Astrocyte (in vitro differentiated cells and primary cell): ENCODE data around the gene ARL2BP. TPM values are rescaled to one million over a fixed set of nuclear protein-coding genes. Genes with fewer than 3 reads are reported as not detected.
A peak's percentile ranks its signal among the peaks of the same experiment; 100 is the strongest.

Source experiments
- DNase-seq: peaks from one replicate; pipeline ENCODE4 v3.0.0-alpha.2; 2010; ENCODE audit warnings: low read depth
- FAIRE-seq: peaks from 2 replicates; lab custom pipeline; 2011; peaks lifted over from hg19 to GRCh38; lab: Jason Lieb, UNC
- H2AFZ ChIP-seq: 2 replicates; pipeline ENCODE4 v1.6.0; 2012; ENCODE audit warnings: low read depth, low read length, inconsistent platforms
- H3K27ac ChIP-seq: 2 replicates; pipeline ENCODE4 v1.5.1; 2011; ENCODE audit warnings: low read depth, low read length, inconsistent platforms
- H3K27me3 ChIP-seq: 2 replicates; pipeline ENCODE4 v1.6.0; 2011; ENCODE audit warnings: low read length, inconsistent platforms; ENCODE audit not compliant: insufficient read depth
- H3K36me3 ChIP-seq: 2 replicates; pipeline ENCODE4 v1.5.1; 2011; ENCODE audit warnings: low read length, inconsistent platforms; ENCODE audit not compliant: insufficient read depth
- H3K4me1 ChIP-seq: 2 replicates; pipeline ENCODE4 v1.5.1; 2011; ENCODE audit warnings: low read length, inconsistent platforms; ENCODE audit not compliant: insufficient read depth
- H3K4me2 ChIP-seq: 2 replicates; pipeline ENCODE4 v1.6.0; 2012; ENCODE audit warnings: low read length, inconsistent platforms
- H3K4me3 ChIP-seq: 2 replicates; pipeline ENCODE4 v1.5.1; 2011; ENCODE audit warnings: low read depth, mild to moderate bottlenecking, low read length, inconsistent platforms; ENCODE audit not compliant: insufficient read depth
- H3K79me2 ChIP-seq: 2 replicates; pipeline ENCODE4 v1.6.0; 2012; ENCODE audit warnings: mild to moderate bottlenecking, low read length, inconsistent platforms; ENCODE audit not compliant: insufficient read depth
- H3K9ac ChIP-seq: 2 replicates; pipeline ENCODE4 v1.6.0; 2012; ENCODE audit warnings: mild to moderate bottlenecking, low read length, inconsistent platforms
- H3K9me3 ChIP-seq: 2 replicates; pipeline ENCODE4 v1.5.1; 2012; ENCODE audit warnings: low read depth, mild to moderate bottlenecking, low read length, inconsistent platforms; ENCODE audit not compliant: insufficient read depth
- H4K20me1 ChIP-seq: 2 replicates; pipeline ENCODE4 v1.6.0; 2012; ENCODE audit warnings: low read length, inconsistent platforms; ENCODE audit not compliant: insufficient read depth
- H3K27ac Mint-ChIP-seq: one replicate; pipeline ENCODE4 v1.8.0; 2021; ENCODE audit warnings: mild to moderate bottlenecking, mixed read lengths; ENCODE audit not compliant: unreplicated experiment
- H3K27me3 Mint-ChIP-seq: one replicate; pipeline ENCODE4 v1.8.0; 2021; ENCODE audit warnings: low read depth, mixed read lengths; ENCODE audit not compliant: unreplicated experiment
- H3K36me3 Mint-ChIP-seq: one replicate; pipeline ENCODE4 v1.8.0; 2021; ENCODE audit warnings: low read depth, mixed read lengths; ENCODE audit not compliant: unreplicated experiment
- H3K4me1 Mint-ChIP-seq: one replicate; pipeline ENCODE4 v1.8.0; 2021; ENCODE audit warnings: low read depth, mixed read lengths; ENCODE audit not compliant: unreplicated experiment
- H3K4me3 Mint-ChIP-seq: one replicate; pipeline ENCODE4 v1.8.0; 2021; ENCODE audit warnings: mild to moderate bottlenecking, moderate library complexity, mixed read lengths; ENCODE audit not compliant: unreplicated experiment
- H3K9me3 Mint-ChIP-seq: one replicate; pipeline ENCODE4 v1.8.0; 2021; ENCODE audit warnings: mild to moderate bottlenecking, mixed read lengths; ENCODE audit not compliant: unreplicated experiment
- CTCF ChIP-seq: IDR thresholded peaks from 2 replicates; pipeline ENCODE4 v1.5.1; 2011; ENCODE audit warnings: low read depth, mild to moderate bottlenecking, inconsistent platforms, low read length, moderate library complexity; ENCODE audit not compliant: insufficient read depth
- EZH2 ChIP-seq: IDR thresholded peaks from 2 replicates; pipeline ENCODE4 v1.6.1; 2012; ENCODE audit warnings: mild to moderate bottlenecking, low read length, inconsistent platforms; ENCODE audit not compliant: insufficient read depth
- total RNA-seq: library from RNA; stranded (reverse); gene quantifications from 2 replicates; pipeline ENCODE4 v1.2.1, GENCODE V29; 2021

The ARL2BP gene
- total RNA-seq, 1 donor from 2014 or later = 71.1 TPM

GRCh38 chr16:57244463-57244766 lies 644 bp upstream of the ARL2BP start:
- Mint-ChIP-seq H3K27ac (peak overlapping the region; percentile 90), H3K4me1 (no peaks in the 10 kb centered on the region), H3K36me3 (peaks cover 12% of the 10 kb centered on the region), H3K27me3 (no peaks in the 10 kb centered on the region), H3K9me3 (no peaks in the 10 kb centered on the region), H3K4me3 (peak overlapping the region; percentile 85)
- H3K79me2 ChIP-seq = peaks cover 12% of the 10 kb centered on the region
- H3K9ac ChIP-seq = peak overlapping the region; percentile 95
- peak overlapping the region; percentile 81 for H3K4me3 ChIP-seq
- H4K20me1 ChIP-seq = peaks cover 7% of the 10 kb centered on the region
- no peaks in the 10 kb centered on the region for H3K9me3 ChIP-seq
- FAIRE-seq = no peak
- no peaks in the 10 kb centered on the region for H3K27me3 ChIP-seq
- no peak for DNase-seq
- peaks cover 10% of the 10 kb centered on the region for H3K4me1 ChIP-seq
- peak overlapping the region; percentile 79 for H2AFZ ChIP-seq
- H3K36me3 ChIP-seq = peaks cover 19% of the 10 kb centered on the region
- TF ChIP-seq EZH2 = no peak
- no peak for TF ChIP-seq CTCF
- peak overlapping the region; percentile 77 for H3K27ac ChIP-seq
- peak overlapping the region; percentile 87 for H3K4me2 ChIP-seq

- Histone ChIP-seq H3K27me3 (no peaks in the 10 kb centered on the region), H3K27ac (peak overlapping the region; percentile 88), H3K9me3 (no peaks in the 10 kb centered on the region), H3K4me3 (peak overlapping the region; percentile 81), H2AFZ (peak overlapping the region; percentile 70), H4K20me1 (peaks cover 7% of the 10 kb centered on the region), H3K36me3 (peaks cover 26% of the 10 kb centered on the region), H3K79me2 (peaks cover 12% of the 10 kb centered on the region), H3K9ac (peak overlapping the region; percentile 95), H3K4me1 (peaks cover 10% of the 10 kb centered on the region), H3K4me2 (peak overlapping the region; percentile 87)
- Mint-ChIP-seq H3K36me3 (peaks cover 17% of the 10 kb centered on the region), H3K4me1 (no peaks in the 10 kb centered on the region), H3K27me3 (no peaks in the 10 kb centered on the region), H3K9me3 (no peaks in the 10 kb centered on the region), H3K4me3 (peak overlapping the region; percentile 90), H3K27ac (peak overlapping the region; percentile 21)
- DNase-seq = no peak
- TF ChIP-seq EZH2 (no peak), CTCF (no peak)
- FAIRE-seq = no peak
These were observed 534 bp downstream of the ARL2BP start for GRCh38 chr16:57245472-57246113.

GRCh38 chr16:57251352-57251751 lies 6.3 kb downstream of the ARL2BP start:
- no peak overlapping the region for H3K9ac ChIP-seq
- peaks cover 44% of the 10 kb centered on the region for H3K36me3 ChIP-seq
- H3K27me3 ChIP-seq = no peaks in the 10 kb centered on the region
- DNase-seq (no peak), FAIRE-seq (no peak)
- no peak overlapping the region for H3K4me3 ChIP-seq
- Mint-ChIP-seq H3K4me3 (no peak overlapping the region), H3K9me3 (no peaks in the 10 kb centered on the region), H3K4me1 (no peaks in the 10 kb centered on the region), H3K27ac (no peak overlapping the region), H3K36me3 (peaks cover 20% of the 10 kb centered on the region), H3K27me3 (no peaks in the 10 kb centered on the region)
- H4K20me1 ChIP-seq = peaks cover 7% of the 10 kb centered on the region
- no peak for TF ChIP-seq CTCF
- no peak for TF ChIP-seq EZH2
- no peaks in the 10 kb centered on the region for H3K79me2 ChIP-seq
- H3K4me1 ChIP-seq = no peaks in the 10 kb centered on the region
- H3K4me2 ChIP-seq = no peak overlapping the region
- H3K27ac ChIP-seq = no peak overlapping the region
- no peak overlapping the region for H2AFZ ChIP-seq
- no peaks in the 10 kb centered on the region for H3K9me3 ChIP-seq
